Keratinocyte (primary cell): ENCODE data around the gene NATD1.

Source experiments
- EZH2 ChIP-seq: IDR thresholded peaks from one replicate; pipeline ENCODE4 v1.6.1; 2012; ENCODE audit warnings: inconsistent platforms, mild to moderate bottlenecking, low read length, moderate library complexity
- TF ChIP-seq, protein P1 (sequence below), 3 experiments: IDR thresholded peaks in 1 of 3; conservative IDR thresholded peaks in 1 of 3; optimal IDR thresholded peaks in 1 of 3; 2 replicates in 2 of 3; 3 replicates in 1 of 3; pipeline versions ENCODE3 to v1.5.1; 2011; ENCODE audit warnings: low read length in 3 of 3, mild to moderate bottlenecking in 3 of 3, moderate library complexity in 2 of 3, control low read depth in 1 of 3, inconsistent platforms in 1 of 3; ENCODE audit not compliant: insufficient read depth in 2 of 3; ENCODE audit errors: extremely low read depth in 1 of 3

DNA sequence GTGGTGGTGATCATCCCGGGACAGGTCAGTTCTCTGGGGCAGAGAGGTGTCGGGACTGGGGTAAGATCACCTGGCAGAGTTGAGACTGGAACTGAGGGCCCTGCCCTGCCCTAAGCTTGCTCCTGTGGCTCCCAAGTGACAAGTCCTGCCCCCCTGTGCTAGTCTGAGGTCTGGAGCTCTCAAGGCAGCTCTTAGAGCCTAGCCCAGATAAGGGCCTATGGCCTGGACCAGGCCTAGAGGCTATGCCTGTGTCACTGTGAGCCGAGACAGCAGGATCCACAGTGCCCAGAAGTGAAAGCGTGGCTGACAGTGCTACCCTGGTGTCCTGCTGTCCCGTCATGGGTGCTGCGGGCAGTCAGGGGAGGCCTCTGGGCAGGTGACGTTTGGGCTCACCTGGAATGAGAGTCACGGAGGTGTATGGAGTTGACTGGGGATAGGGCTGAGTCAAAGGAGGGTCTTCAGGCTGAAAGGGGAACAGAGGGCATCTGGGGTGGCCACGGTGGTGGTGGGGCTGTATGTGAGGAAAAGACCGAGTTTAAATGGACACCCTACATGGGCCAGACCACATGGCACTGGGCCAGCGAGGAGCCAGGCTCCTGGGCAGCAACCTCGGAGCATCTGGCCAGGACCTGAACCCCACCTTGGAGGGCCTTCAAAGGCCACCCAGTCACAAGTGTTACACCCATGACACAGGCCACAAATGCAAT, 5.5 kb downstream of the NATD1 start:
- TF ChIP-seq, protein P1, sequence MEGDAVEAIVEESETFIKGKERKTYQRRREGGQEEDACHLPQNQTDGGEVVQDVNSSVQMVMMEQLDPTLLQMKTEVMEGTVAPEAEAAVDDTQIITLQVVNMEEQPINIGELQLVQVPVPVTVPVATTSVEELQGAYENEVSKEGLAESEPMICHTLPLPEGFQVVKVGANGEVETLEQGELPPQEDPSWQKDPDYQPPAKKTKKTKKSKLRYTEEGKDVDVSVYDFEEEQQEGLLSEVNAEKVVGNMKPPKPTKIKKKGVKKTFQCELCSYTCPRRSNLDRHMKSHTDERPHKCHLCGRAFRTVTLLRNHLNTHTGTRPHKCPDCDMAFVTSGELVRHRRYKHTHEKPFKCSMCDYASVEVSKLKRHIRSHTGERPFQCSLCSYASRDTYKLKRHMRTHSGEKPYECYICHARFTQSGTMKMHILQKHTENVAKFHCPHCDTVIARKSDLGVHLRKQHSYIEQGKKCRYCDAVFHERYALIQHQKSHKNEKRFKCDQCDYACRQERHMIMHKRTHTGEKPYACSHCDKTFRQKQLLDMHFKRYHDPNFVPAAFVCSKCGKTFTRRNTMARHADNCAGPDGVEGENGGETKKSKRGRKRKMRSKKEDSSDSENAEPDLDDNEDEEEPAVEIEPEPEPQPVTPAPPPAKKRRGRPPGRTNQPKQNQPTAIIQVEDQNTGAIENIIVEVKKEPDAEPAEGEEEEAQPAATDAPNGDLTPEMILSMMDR (optimal IDR thresholded peaks at IDR 0.05 in 1 of 3, IDR thresholded peaks at IDR 0.05 in 1 of 3, conservative IDR thresholded peaks at IDR 0.05 in 1 of 3; ENCODE audit: extremely low read depth in 1 of 3, insufficient read depth in 2 of 3, low read length in 3 of 3): no peak
- no peak for TF ChIP-seq EZH2
